Retinal pigment epithelial cell (primary cell): Measurements from ENCODE around the gene GRIN2A.

Experiments
- DNase-seq: peaks from one replicate; pipeline ENCODE4 v3.0.0-alpha.2; 2010; ENCODE audit warnings: low read depth
- H3K4me3 ChIP-seq: 2 replicates; pipeline ENCODE4 v1.5.1; 2011; ENCODE audit warnings: mild to moderate bottlenecking, low read length, control low read depth, moderate library complexity
- CTCF ChIP-seq: conservative IDR thresholded peaks from 2 replicates; pipeline ENCODE4 v1.5.1; 2011; ENCODE audit warnings: low read depth, low read length, control low read depth, inconsistent platforms

The GRIN2A gene

GRCh38 chr16:10188236-10188635 lies 6.0 kb upstream of the GRIN2A start:
- H3K4me3 ChIP-seq = no peak overlapping the region
- DNase-seq = no peak
- no peak for TF ChIP-seq CTCF

- peak overlapping the region; percentile 49 for H3K4me3 ChIP-seq
- no peak for DNase-seq
- peak; percentile 90 for TF ChIP-seq CTCF
Observed at GRCh38 chr16:10181196-10182162, 749 bp downstream of the GRIN2A start.

GRCh38 chr16:10180771-10181163 lies 1.5 kb downstream of the GRIN2A start:
- H3K4me3 ChIP-seq = peak overlapping the region; percentile 49
- DNase-seq = no peak
- TF ChIP-seq CTCF = peak; percentile 68

DNA sequence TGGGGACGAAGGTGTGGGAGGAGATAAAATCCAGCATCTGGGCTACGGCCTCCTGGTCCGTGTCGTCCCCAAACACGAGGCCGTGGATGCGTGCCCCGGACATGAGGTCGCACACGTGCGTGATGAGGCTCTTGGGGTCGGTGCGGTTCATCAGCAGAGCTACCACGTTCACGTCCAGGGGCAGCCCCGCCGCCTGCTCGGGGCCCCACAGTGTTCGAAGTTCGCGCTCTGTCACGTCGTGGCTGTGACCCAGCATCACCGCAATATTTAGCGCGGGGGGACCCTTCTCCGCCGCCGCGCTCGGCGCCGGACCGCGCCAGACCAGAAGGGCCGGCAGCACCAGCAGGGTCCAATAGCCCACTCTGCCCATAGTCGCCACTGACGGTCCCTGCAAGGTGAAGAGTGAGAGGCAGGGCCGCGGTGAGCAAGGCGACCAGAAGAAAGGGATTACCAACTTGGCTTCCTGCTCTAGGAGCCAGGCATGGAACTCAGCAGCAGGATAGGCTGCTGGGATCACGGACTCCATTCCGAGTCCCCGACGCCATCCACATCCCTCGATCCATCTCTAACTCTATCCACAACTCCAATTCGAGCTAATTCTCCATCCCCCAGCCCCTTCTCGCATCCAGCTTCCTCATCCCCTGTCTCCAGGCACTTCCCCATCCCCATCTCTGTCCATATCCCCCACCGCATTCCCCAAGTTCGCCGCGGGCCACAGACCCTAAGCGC lies 2.0 kb downstream of the GRIN2A start:
- H3K4me3 ChIP-seq = peak overlapping the region; percentile 49
- TF ChIP-seq CTCF = no peak
- no peak for DNase-seq

DNA sequence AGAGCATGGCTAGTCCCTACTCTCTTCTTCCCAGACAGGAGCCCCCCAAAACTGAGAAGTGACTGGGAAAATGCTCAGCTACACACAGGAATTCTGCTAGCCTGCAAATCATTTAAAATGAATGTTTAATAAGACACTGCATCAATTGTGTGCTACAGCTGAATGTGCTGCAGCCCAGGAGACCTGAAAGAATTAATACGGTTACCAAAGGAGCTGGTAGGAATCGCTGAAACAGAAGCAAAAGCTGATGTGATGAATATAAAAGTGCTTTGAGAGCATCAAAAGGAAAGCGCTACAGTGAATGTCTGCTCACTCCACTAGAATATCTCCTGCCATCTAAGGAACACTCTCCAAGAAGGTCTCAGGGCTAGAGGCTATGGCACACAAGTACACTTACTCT lies 3.7 kb downstream of the GRIN2A start:
- no peak for DNase-seq
- H3K4me3 ChIP-seq = no peak overlapping the region
- no peak for TF ChIP-seq CTCF

DNA sequence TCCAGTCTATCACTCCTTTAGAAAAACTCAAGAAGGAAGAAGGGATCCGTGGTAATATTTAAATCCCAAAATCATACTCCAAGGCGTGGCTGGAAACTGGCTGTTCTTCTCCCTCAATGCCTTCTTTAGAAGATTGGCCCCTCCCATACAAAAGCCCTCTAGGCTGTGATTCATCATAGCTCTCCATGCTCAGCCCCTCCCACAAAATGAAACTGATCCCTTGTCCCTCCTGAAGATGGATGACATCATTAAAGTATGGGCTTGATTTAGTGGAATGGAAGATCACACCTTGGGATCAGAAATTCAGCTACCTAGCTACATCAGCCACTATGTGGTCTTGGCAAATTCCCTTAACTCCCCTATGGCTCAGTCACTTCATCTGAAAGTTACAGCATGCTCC lies 4.1 kb downstream of the GRIN2A start:
- no peak for DNase-seq
- H3K4me3 ChIP-seq = no peak overlapping the region
- no peak for TF ChIP-seq CTCF
